K562 (cell line): ENCODE measurements around the gene MAP3K19. TPM values are rescaled to one million over a fixed set of nuclear protein-coding genes. Genes with fewer than 3 reads are reported as not detected.

Source experiments
- ATAC-seq: fragments of 200-7000 bp; cut with Tn5 transposase; 3 replicates; pipeline ENCODE4 v1.9.1; 2020; ENCODE audit warnings: moderate library complexity
- BruUV-seq: library from RNA; stranded (reverse); fragments of 400-500 nt; replicated peaks from 2 replicates; lab custom pipeline; 2021; lab: Mats Ljungman, UMichigan
- CTCF ChIA-PET: fragments of 300-600 bp; formaldehyde crosslinking; extraction: SDS; loops from one replicate; lab custom pipeline; 2021; ENCODE audit warnings: low intra/inter-chr PET ratio; lab: Yijun Ruan, JAX
- POLR2A ChIA-PET: fragments of 300-600, 350-650 bp; sonication (Branson Sonifier 250); formaldehyde crosslinking; extraction: SDS; loops from one replicate; lab custom pipeline; 2021; ENCODE audit warnings: antibody characterized with exemption, inconsistent platforms; lab: Yijun Ruan, JAX
- DNase-seq, 4 experiments: peaks; one replicate each; pipeline versions ENCODE4 v3.0.0 to v3.0.0-alpha.2; 2011 to 2018; ENCODE audit warnings: low spot score in 3 of 4, mixed read lengths in 3 of 4; ENCODE audit errors: extremely low read depth in 1 of 4
- FAIRE-seq: peaks from 2 replicates; lab custom pipeline; 2011; peaks lifted over from hg19 to GRCh38; lab: Jason Lieb, UNC
- H2AFZ ChIP-seq: 2 replicates; pipeline ENCODE4 v1.6.0; 2011; ENCODE audit warnings: low read depth, low read length, control low read depth, inconsistent platforms
- H3K27ac ChIP-seq: fragments of 200-600 bp; 3 replicates; pipeline ENCODE4 v1.8.0; 2011; ENCODE audit warnings: low read depth, mild to moderate bottlenecking, control low read depth, inconsistent platforms, low read length, moderate library complexity, mixed read lengths; ENCODE audit errors: extremely low read depth
- H3K27me3 ChIP-seq, 2 experiments: fragments of 300-600 bp in 1 of 2; 2 replicates in 1 of 2; 3 replicates in 1 of 2; pipeline versions ENCODE4 v1.6.0 to v1.8.0; 2011; ENCODE audit warnings: inconsistent platforms in 2 of 2, low read length in 2 of 2, mild to moderate bottlenecking in 1 of 2, mixed read lengths in 1 of 2, moderate library complexity in 1 of 2; ENCODE audit not compliant: control insufficient read depth in 2 of 2, insufficient read depth in 2 of 2
- H3K36me3 ChIP-seq: fragments of 300-600 bp; 3 replicates; pipeline ENCODE4 v1.8.0; 2011; ENCODE audit warnings: mild to moderate bottlenecking, low read length, inconsistent platforms; ENCODE audit not compliant: control insufficient read depth, insufficient read depth
- H3K4me1 ChIP-seq, 2 experiments: fragments of 200-600 bp in 1 of 2; replicated peaks in 1 of 2; 2 replicates in 1 of 2; 3 replicates in 1 of 2; pipeline versions ENCODE4 v1.5.1 to v1.8.0; 2011; ENCODE audit warnings: inconsistent platforms in 2 of 2, low read length in 2 of 2, mild to moderate bottlenecking in 1 of 2, mixed read lengths in 1 of 2, moderate library complexity in 1 of 2; ENCODE audit not compliant: control insufficient read depth in 2 of 2, insufficient read depth in 2 of 2
- H3K4me2 ChIP-seq: 2 replicates; pipeline ENCODE4 v1.6.1; 2011; ENCODE audit warnings: low read length, control low read depth, inconsistent platforms, mixed read lengths; ENCODE audit not compliant: insufficient read depth
- H3K4me3 ChIP-seq: fragments of 200-600 bp; sonication (generic), shearing (Covaris generic); 2 replicates; pipeline ENCODE4 v1.5.1; 2016; ENCODE audit warnings: control low read depth, inconsistent platforms
- H3K79me2 ChIP-seq: fragments of 200-600 bp; 3 replicates; pipeline ENCODE4 v1.8.0; 2011; ENCODE audit warnings: low read length, inconsistent platforms; ENCODE audit not compliant: control insufficient read depth, insufficient read depth
- H3K9ac ChIP-seq, 2 experiments: 2 replicates each; pipeline versions ENCODE4 v1.6.0 to v1.6.1; 2011; ENCODE audit warnings: low read depth in 2 of 2, low read length in 2 of 2, control low read depth in 1 of 2, inconsistent platforms in 1 of 2, mild to moderate bottlenecking in 1 of 2, mixed read lengths in 1 of 2; ENCODE audit not compliant: insufficient read depth in 1 of 2
- H3K9me1 ChIP-seq: one replicate; pipeline ENCODE4 v1.6.0; 2011; ENCODE audit warnings: inconsistent platforms, mild to moderate bottlenecking, low read length, moderate library complexity; ENCODE audit not compliant: control insufficient read depth, insufficient read depth
- H3K9me3 ChIP-seq: replicated peaks from 2 replicates; pipeline ENCODE4 v1.5.1; 2011; ENCODE audit warnings: low read depth, low read length, inconsistent platforms; ENCODE audit not compliant: control insufficient read depth, insufficient read depth
- H4K20me1 ChIP-seq: replicated peaks from 2 replicates; pipeline ENCODE4 v1.6.1; 2011; ENCODE audit warnings: low read length, inconsistent platforms, mixed read lengths; ENCODE audit not compliant: control insufficient read depth, insufficient read depth
- ARID1B ChIP-seq: fragments of 450-650 bp; IDR thresholded peaks from 2 replicates; pipeline ENCODE4 v1.6.1; 2016; ENCODE audit warnings: antibody characterized with exemption, mild to moderate bottlenecking, inconsistent platforms
- COPS2 ChIP-seq: fragments of 450-650 bp; conservative IDR thresholded peaks from 2 replicates; pipeline ENCODE4 v1.6.1; 2016; ENCODE audit warnings: mild to moderate bottlenecking, moderate library complexity
- DPF2 ChIP-seq: fragments of 450-650 bp; IDR thresholded peaks from 2 replicates; pipeline ENCODE4 v1.6.1; 2016
- FOSL1 ChIP-seq: fragments of 200-800 bp; sonication (Bioruptor generic); conservative IDR thresholded peaks from 2 replicates; pipeline ENCODE4 v1.6.1; 2016; ENCODE audit warnings: missing genetic modification characterization, missing compliant biosample characterization
- GABPB1 ChIP-seq: sonication (generic); formaldehyde crosslinking; IDR thresholded peaks from 2 replicates; pipeline ENCODE4 v1.8.0; 2022; ENCODE audit warnings: mild to moderate bottlenecking, missing genetic modification reagents
- GTF3C2 ChIP-seq: IDR thresholded peaks from 3 replicates; pipeline ENCODE4 v1.6.1; 2011; ENCODE audit warnings: borderline replicate concordance, mild to moderate bottlenecking, moderate library complexity; ENCODE audit not compliant: insufficient read length; ENCODE audit errors: extremely low read depth
- HDAC8 ChIP-seq: fragments of 450-650 bp; IDR thresholded peaks from 2 replicates; pipeline ENCODE4 v1.6.1; 2016; ENCODE audit warnings: mild to moderate bottlenecking, missing genetic modification characterization, moderate library complexity, missing compliant biosample characterization
- KAT7 ChIP-seq: sonication (generic); formaldehyde crosslinking; IDR thresholded peaks from 2 replicates; pipeline ENCODE4 v1.8.0; 2022; ENCODE audit warnings: missing genetic modification reagents, mild to moderate bottlenecking, borderline replicate concordance
- POLR2B ChIP-seq: fragments of 450-650 bp; IDR thresholded peaks from 2 replicates; pipeline ENCODE4 v1.6.1; 2018; ENCODE audit warnings: low read depth; ENCODE audit not compliant: partially characterized antibody
- RAD51 ChIP-seq: fragments of 450-650 bp; IDR thresholded peaks from 2 replicates; pipeline ENCODE4 v1.7.1; 2016; ENCODE audit warnings: low read depth, mild to moderate bottlenecking, borderline replicate concordance
- SRSF9 ChIP-seq: fragments of 200-400 bp; formaldehyde crosslinking; IDR thresholded peaks from 2 replicates; pipeline ENCODE4 v1.6.1; 2017; ENCODE audit warnings: low read depth, low read length, borderline replicate concordance
- ZNF3 ChIP-seq: fragments of 250-450 bp; sonication (Bioruptor Pico); IDR thresholded peaks from 2 replicates; pipeline ENCODE4 v1.5.0; 2021; ENCODE audit warnings: mild to moderate bottlenecking, moderate library complexity
- ZNF449 ChIP-seq: fragments of 250-450 bp; sonication (Bioruptor Pico); IDR thresholded peaks from 2 replicates; pipeline ENCODE4 v1.8.0; 2022; ENCODE audit warnings: moderate library complexity, mild to moderate bottlenecking, inconsistent platforms
- WGBS: fragments of 100-300 bp; shearing (Covaris generic); methylation state at CpG from one replicate; pipeline ENCODE4 v1.1.6; 2016; ENCODE audit warnings: low coverage, mixed read lengths; ENCODE audit not compliant: insufficient coverage; ENCODE audit errors: missing lambda C conversion rate; 5-methylcytosine and 5-hydroxymethylcytosine counted together
- in situ Hi-C: fragments of 300-500 bp; cut with MboI; formaldehyde crosslinking; loops from 4 replicates; pipeline ENCODE4 v1.15.0; 2018; ENCODE audit warnings: inconsistent platforms, mixed read lengths
- intact Hi-C: fragments of 100-400 bp; cut with micrococcal nuclease; formaldehyde crosslinking; loops from 2 replicates; pipeline ENCODE4 v1.14.2; 2022
- polyA plus RNA-seq, 8 experiments: library from polyadenylated mRNA; depleted of rRNA in 4 of 8; stranded (reverse) in 5 of 8; unstranded in 3 of 8; fragments of >200 nt; fragmentation: Nextera tagmentation in 2 of 8; fragmentation: Illumina TruSeq in 1 of 8; extraction: Ambion mirVana in 2 of 8; extraction: Trizol in 1 of 8; gene quantifications; 2 replicates each; pipeline versions ENCODE4 v1.2.1 to v1.2.3, GENCODE V29; 2011 to 2014; ENCODE audit warnings: inconsistent platforms in 1 of 8, missing spikeins in 1 of 8
- total RNA-seq, 7 experiments: library from RNA; depleted of rRNA in 6 of 7; stranded (reverse); fragments of >200 nt in 6 of 7; fragmentation: Illumina TruSeq in 2 of 7; extraction: Trizol in 2 of 7; gene quantifications; 2 replicates each; pipeline versions ENCODE4 v1.2.1 to v1.2.3, GENCODE V29; 2011 to 2021; ENCODE audit warnings: low replicate concordance in 1 of 7
- TF ChIP-seq, protein P1 (sequence below): fragments of 250-450 bp; sonication (Bioruptor Pico); IDR thresholded peaks from 2 replicates; pipeline ENCODE4 v1.4.0; 2020; ENCODE audit warnings: borderline replicate concordance
- TF ChIP-seq, protein P2 (sequence below): sonication (generic); formaldehyde crosslinking; IDR thresholded peaks from 2 replicates; pipeline ENCODE4 v1.8.0; 2022; ENCODE audit warnings: missing genetic modification reagents, mild to moderate bottlenecking, moderate library complexity, borderline replicate concordance

MAP3K19 gene
- total and polyA plus RNA-seq, 9 of the 15 experiments (the other 6 are each of a cell fraction or from before 2014, with no cell fraction given): 0.29 TPM; not detected in 8

DNA sequence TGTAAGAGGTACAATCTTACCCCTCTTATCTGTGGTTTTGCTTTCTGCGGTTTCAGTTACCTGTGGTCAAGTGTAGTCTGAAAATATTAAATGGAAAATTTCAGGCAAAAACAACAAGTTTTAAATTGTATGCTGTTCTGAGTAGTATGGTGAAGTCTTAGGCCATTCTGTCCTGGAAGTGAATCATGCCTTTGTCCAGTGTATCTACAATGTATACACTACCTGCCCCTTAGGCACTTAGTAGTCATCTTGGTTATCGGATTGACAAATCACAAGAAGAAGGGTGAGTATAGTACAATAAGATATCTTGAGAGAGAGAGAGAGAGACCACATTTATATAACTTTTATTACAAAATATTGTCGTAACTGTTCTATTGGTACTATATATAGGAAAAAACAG is 48.3 kb upstream of the MAP3K19 start (continued):
- TF ChIP-seq, protein P1, sequence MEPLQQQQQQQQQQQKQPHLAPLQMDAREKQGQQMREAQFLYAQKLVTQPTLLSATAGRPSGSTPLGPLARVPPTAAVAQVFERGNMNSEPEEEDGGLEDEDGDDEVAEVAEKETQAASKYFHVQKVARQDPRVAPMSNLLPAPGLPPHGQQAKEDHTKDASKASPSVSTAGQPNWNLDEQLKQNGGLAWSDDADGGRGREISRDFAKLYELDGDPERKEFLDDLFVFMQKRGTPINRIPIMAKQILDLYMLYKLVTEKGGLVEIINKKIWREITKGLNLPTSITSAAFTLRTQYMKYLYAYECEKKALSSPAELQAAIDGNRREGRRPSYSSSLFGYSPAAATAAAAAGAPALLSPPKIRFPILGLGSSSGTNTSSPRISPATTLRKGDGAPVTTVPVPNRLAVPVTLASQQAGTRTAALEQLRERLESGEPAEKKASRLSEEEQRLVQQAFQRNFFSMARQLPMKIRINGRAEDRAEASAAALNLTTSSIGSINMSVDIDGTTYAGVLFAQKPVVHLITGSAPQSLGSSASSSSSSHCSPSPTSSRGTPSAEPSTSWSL (CRISPR knock-in tag): no peak
- TF ChIP-seq, protein P2, sequence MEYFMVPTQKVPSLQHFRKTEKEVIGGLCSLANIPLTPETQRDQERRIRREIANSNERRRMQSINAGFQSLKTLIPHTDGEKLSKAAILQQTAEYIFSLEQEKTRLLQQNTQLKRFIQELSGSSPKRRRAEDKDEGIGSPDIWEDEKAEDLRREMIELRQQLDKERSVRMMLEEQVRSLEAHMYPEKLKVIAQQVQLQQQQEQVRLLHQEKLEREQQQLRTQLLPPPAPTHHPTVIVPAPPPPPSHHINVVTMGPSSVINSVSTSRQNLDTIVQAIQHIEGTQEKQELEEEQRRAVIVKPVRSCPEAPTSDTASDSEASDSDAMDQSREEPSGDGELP (CRISPR knock-in tag): no peak
- no peak for TF ChIP-seq COPS2
- TF ChIP-seq KAT7 (CRISPR knock-in tag): no peak
- no peak for TF ChIP-seq FOSL1

DNA sequence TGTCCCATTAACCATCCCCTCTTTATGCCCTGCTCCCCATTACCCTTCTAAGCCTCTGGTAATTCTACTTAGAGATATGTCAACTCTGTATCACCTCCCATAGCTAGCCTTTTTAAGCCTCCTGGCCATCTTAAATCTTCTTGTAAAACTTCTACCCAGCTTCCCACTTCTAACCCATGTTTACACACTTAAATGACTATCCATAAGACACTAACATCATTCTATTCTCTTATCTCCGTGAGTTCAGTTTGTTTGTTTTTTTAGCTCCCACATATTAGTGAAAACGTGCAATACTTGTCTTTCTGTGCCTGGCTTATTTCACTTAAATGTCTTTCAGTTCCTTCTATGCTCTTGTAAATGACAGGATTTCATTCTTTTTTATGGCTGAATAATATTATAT is 47.3 kb upstream of the MAP3K19 start:
- H3K4me1 ChIP-seq: no peaks in the 10 kb centered on the region
- no peaks in the 10 kb centered on the region for H3K27me3 ChIP-seq
- no peak for DNase-seq
- H4K20me1 ChIP-seq: no peaks in the 10 kb centered on the region
- no peak overlapping the region for H3K27ac ChIP-seq
- 79% methylated on average over 2 of the region's 2 CpGs for WGBS
- no TSS peak for BruUV-seq
- no peak for FAIRE-seq
- ATAC-seq: no peak
- H3K4me3 ChIP-seq: no peak overlapping the region
- H3K9ac ChIP-seq: no peak overlapping the region
- ChIA-PET CTCF (no interaction called here), POLR2A (interaction anchor here (0.6 to 1.0 kb wide), 2 partner anchors 28 to 483 kb away, joined by 3 read pairs; no protein-coding TSS in a partner anchor)
- no peak overlapping the region for H2AFZ ChIP-seq
- in situ Hi-C loops: no loop called here
- peaks cover 38% of the 10 kb centered on the region for H3K36me3 ChIP-seq
- intact Hi-C loops: no loop called here
- H3K4me2 ChIP-seq: no peak overlapping the region
- peaks cover 8% of the 10 kb centered on the region; the same call in 1 of the 3 replicates for H3K79me2 ChIP-seq
- no peaks in the 10 kb centered on the region for H3K9me3 ChIP-seq
- no peaks in the 10 kb centered on the region for H3K9me1 ChIP-seq
- TF ChIP-seq HDAC8 (tag) (no peak), POLR2B (no peak), DPF2 (no peak), ARID1B (no peak), ZNF449 (CRISPR knock-in tag) (no peak), SRSF9 (no peak), GABPB1 (CRISPR knock-in tag) (no peak), ZNF3 (CRISPR knock-in tag) (no peak), RAD51 (no peak), GTF3C2 (no peak)
